HCT116 (cell line): ENCODE results near the gene DIP2C.

ENCODE experiments used
- CEBPB ChIP-seq: IDR thresholded peaks from 2 replicates; pipeline ENCODE4 v1.6.1; 2012; ENCODE audit warnings: low read depth
- JUND ChIP-seq: IDR thresholded peaks from 2 replicates; pipeline ENCODE4 v1.6.1; 2012
- POLR2AphosphoS5 ChIP-seq: IDR thresholded peaks from 2 replicates; pipeline ENCODE4 v1.6.1; 2011; ENCODE audit warnings: mild to moderate bottlenecking, low read depth, low read length, moderate library complexity
- YY1 ChIP-seq: IDR thresholded peaks from 2 replicates; pipeline ENCODE4 v1.6.1; 2011; ENCODE audit warnings: low read length, low read depth, moderate library complexity, mild to moderate bottlenecking; ENCODE audit not compliant: insufficient replicate concordance; ENCODE audit errors: extremely low read depth
- TF ChIP-seq, protein P1 (sequence below), 3 experiments: fragments of 200-600 bp in 1 of 3; sonication (generic) in 1 of 3; IDR thresholded peaks in 2 of 3; conservative IDR thresholded peaks in 1 of 3; 2 replicates each; pipeline ENCODE4 v1.5.1; 2012 to 2017; ENCODE audit warnings: low read depth in 2 of 3, low read length in 2 of 3, antibody characterized with exemption in 1 of 3, borderline replicate concordance in 1 of 3, control low read depth in 1 of 3, mild to moderate bottlenecking in 1 of 3, mixed read lengths in 1 of 3, mixed run types in 1 of 3, moderate library complexity in 1 of 3; ENCODE audit not compliant: insufficient read depth in 1 of 3
- TF ChIP-seq, protein P2 (sequence below): IDR thresholded peaks from 2 replicates; pipeline ENCODE4 v1.6.1; 2012
- TF ChIP-seq, protein P3 (sequence below): IDR thresholded peaks from 2 replicates; pipeline ENCODE4 v1.6.1; 2012; ENCODE audit warnings: low read depth

DNA sequence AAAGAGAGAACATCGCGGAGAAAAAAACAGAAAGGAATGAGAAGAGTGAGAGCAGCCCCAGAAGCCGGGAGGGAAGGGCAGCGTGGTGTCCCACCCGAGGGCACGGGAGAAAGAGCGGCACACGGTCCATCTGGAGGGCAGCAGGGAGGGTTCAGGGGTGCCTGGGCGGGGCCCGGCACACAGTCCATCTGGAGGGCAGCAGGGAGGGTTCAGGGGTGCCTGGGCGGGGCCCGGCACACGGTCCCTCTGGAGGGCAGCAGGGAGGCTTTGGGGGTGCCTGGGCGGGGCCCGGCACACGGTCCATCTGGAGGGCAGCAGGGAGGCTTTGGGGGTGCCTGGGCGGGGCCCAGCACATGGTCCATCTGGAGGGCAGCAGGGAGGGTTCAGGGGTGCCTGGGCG lies 381.8 kb downstream of the DIP2C start:
- TF ChIP-seq YY1 (no peak), CEBPB (no peak), POLR2AphosphoS5 (no peak), JUND (no peak)
- TF ChIP-seq, protein P1, sequence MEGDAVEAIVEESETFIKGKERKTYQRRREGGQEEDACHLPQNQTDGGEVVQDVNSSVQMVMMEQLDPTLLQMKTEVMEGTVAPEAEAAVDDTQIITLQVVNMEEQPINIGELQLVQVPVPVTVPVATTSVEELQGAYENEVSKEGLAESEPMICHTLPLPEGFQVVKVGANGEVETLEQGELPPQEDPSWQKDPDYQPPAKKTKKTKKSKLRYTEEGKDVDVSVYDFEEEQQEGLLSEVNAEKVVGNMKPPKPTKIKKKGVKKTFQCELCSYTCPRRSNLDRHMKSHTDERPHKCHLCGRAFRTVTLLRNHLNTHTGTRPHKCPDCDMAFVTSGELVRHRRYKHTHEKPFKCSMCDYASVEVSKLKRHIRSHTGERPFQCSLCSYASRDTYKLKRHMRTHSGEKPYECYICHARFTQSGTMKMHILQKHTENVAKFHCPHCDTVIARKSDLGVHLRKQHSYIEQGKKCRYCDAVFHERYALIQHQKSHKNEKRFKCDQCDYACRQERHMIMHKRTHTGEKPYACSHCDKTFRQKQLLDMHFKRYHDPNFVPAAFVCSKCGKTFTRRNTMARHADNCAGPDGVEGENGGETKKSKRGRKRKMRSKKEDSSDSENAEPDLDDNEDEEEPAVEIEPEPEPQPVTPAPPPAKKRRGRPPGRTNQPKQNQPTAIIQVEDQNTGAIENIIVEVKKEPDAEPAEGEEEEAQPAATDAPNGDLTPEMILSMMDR (IDR thresholded peaks at IDR 0.05 in 2 of 3, conservative IDR thresholded peaks at IDR 0.05 in 1 of 3; ENCODE audit: borderline replicate concordance in 1 of 3, insufficient read depth in 1 of 3, low read depth in 2 of 3, low read length in 2 of 3), result no peak
- TF ChIP-seq, protein P2, sequence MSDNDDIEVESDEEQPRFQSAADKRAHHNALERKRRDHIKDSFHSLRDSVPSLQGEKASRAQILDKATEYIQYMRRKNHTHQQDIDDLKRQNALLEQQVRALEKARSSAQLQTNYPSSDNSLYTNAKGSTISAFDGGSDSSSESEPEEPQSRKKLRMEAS, result no peak
- TF ChIP-seq, protein P3, sequence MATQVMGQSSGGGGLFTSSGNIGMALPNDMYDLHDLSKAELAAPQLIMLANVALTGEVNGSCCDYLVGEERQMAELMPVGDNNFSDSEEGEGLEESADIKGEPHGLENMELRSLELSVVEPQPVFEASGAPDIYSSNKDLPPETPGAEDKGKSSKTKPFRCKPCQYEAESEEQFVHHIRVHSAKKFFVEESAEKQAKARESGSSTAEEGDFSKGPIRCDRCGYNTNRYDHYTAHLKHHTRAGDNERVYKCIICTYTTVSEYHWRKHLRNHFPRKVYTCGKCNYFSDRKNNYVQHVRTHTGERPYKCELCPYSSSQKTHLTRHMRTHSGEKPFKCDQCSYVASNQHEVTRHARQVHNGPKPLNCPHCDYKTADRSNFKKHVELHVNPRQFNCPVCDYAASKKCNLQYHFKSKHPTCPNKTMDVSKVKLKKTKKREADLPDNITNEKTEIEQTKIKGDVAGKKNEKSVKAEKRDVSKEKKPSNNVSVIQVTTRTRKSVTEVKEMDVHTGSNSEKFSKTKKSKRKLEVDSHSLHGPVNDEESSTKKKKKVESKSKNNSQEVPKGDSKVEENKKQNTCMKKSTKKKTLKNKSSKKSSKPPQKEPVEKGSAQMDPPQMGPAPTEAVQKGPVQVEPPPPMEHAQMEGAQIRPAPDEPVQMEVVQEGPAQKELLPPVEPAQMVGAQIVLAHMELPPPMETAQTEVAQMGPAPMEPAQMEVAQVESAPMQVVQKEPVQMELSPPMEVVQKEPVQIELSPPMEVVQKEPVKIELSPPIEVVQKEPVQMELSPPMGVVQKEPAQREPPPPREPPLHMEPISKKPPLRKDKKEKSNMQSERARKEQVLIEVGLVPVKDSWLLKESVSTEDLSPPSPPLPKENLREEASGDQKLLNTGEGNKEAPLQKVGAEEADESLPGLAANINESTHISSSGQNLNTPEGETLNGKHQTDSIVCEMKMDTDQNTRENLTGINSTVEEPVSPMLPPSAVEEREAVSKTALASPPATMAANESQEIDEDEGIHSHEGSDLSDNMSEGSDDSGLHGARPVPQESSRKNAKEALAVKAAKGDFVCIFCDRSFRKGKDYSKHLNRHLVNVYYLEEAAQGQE, result no peak
